Fibroblast of lung (primary cell): ENCODE results near the gene GTSF1L. TPM values are rescaled to one million over a fixed set of nuclear protein-coding genes. Genes with fewer than 3 reads are reported as not detected.

Experiments
- DNase-seq, 2 donors: peaks; one replicate each; pipeline versions ENCODE4 v3.0.0 to v3.0.0-alpha.2; 2010; ENCODE audit warnings: low read depth in 2 of 2
- H2AFZ ChIP-seq: 2 replicates; pipeline ENCODE4 v1.5.1; 2012; ENCODE audit warnings: low read length, control low read depth, inconsistent platforms
- H3K27ac ChIP-seq: 2 replicates; pipeline ENCODE4 v1.5.1; 2011; ENCODE audit warnings: low read length, control low read depth; ENCODE audit not compliant: insufficient read depth
- H3K27me3 ChIP-seq: 2 replicates; pipeline ENCODE4 v1.5.1; 2011; ENCODE audit warnings: mild to moderate bottlenecking, low read length; ENCODE audit not compliant: control insufficient read depth, insufficient read depth
- H3K36me3 ChIP-seq: 2 replicates; pipeline ENCODE4 v1.5.1; 2011; ENCODE audit warnings: low read length; ENCODE audit not compliant: control insufficient read depth, insufficient read depth
- H3K4me1 ChIP-seq: 2 replicates; pipeline ENCODE4 v1.5.1; 2011; ENCODE audit warnings: low read length; ENCODE audit not compliant: control insufficient read depth, insufficient read depth; ENCODE audit errors: extremely low read depth
- H3K4me2 ChIP-seq: 2 replicates; pipeline ENCODE4 v1.5.1; 2011; ENCODE audit warnings: low read length, control low read depth; ENCODE audit not compliant: insufficient read depth; ENCODE audit errors: extremely low read depth
- H3K4me3 ChIP-seq, 4 experiments: fragments of 200-600 bp in 1 of 4; sonication (generic) in 1 of 4; replicated peaks in 1 of 4; 2 replicates each; pipeline ENCODE4 v1.5.1; 2011 to 2016; ENCODE audit warnings: low read length in 4 of 4, low read depth in 3 of 4, mild to moderate bottlenecking in 3 of 4, control low read depth in 2 of 4, inconsistent platforms in 1 of 4, mixed read lengths in 1 of 4; ENCODE audit not compliant: insufficient read depth in 1 of 4; ENCODE audit errors: control extremely low read depth in 1 of 4
- H3K79me2 ChIP-seq: 2 replicates; pipeline ENCODE4 v1.5.1; 2012; ENCODE audit warnings: mild to moderate bottlenecking, low read length, inconsistent platforms; ENCODE audit not compliant: control insufficient read depth, insufficient read depth
- H3K9ac ChIP-seq: 2 replicates; pipeline ENCODE4 v1.5.1; 2011; ENCODE audit warnings: mild to moderate bottlenecking, low read length, control low read depth; ENCODE audit not compliant: insufficient read depth
- H3K9me3 ChIP-seq: 2 replicates; pipeline ENCODE4 v1.5.1; 2012; ENCODE audit warnings: low read depth, low read length; ENCODE audit not compliant: control insufficient read depth, insufficient read depth
- H4K20me1 ChIP-seq: 2 replicates; pipeline ENCODE4 v1.5.1; 2011; ENCODE audit warnings: low read length; ENCODE audit not compliant: control insufficient read depth, insufficient read depth; ENCODE audit errors: extremely low read depth
- CTCF ChIP-seq, 2 donors: IDR thresholded peaks in 1 of 2; conservative IDR thresholded peaks in 1 of 2; 1 replicate in 1 of 2; 2 replicates in 1 of 2; pipeline ENCODE4 v1.5.1; 2011 to 2012; ENCODE audit warnings: low read length in 2 of 2, control low read depth in 1 of 2, inconsistent platforms in 1 of 2, low read depth in 1 of 2, mild to moderate bottlenecking in 1 of 2
- EZH2 ChIP-seq: IDR thresholded peaks from 2 replicates; pipeline ENCODE4 v1.5.1; 2012; ENCODE audit warnings: low read length, control low read depth, mild to moderate bottlenecking; ENCODE audit errors: missing control alignments
- polyA plus RNA-seq, 2 donors: library from polyadenylated mRNA; depleted of rRNA in 1 of 2; stranded (reverse) in 1 of 2; unstranded in 1 of 2; fragments of >200 nt; gene quantifications; 2 replicates each; pipeline ENCODE4 v1.2.1, GENCODE V29; 2011 to 2012; ENCODE audit warnings: missing spikeins in 1 of 2
- total RNA-seq: library from RNA; depleted of rRNA; stranded (reverse); fragments of >200 nt; gene quantifications from 2 replicates; pipeline ENCODE4 v1.2.1, GENCODE V29; 2014

Gene GTSF1L
- total and polyA plus RNA-seq, 2 donors (not counting 1 experiment from before 2014, with no cell fraction given), result not detected

- Histone ChIP-seq H3K4me3 (no peak overlapping the region), H3K27ac (no peak overlapping the region), H3K4me2 (no peak overlapping the region), H2AFZ (no peak overlapping the region), H4K20me1 (no peaks in the 10 kb centered on the region), H3K36me3 (no peaks in the 10 kb centered on the region), H3K79me2 (no peaks in the 10 kb centered on the region), H3K9ac (no peak overlapping the region), H3K9me3 (no peaks in the 10 kb centered on the region), H3K27me3 (no peaks in the 10 kb centered on the region), H3K4me1 (peaks cover 3% of the 10 kb centered on the region)
- no peak for TF ChIP-seq CTCF (conservative IDR thresholded peaks at IDR 0.05 in 1 of 2, IDR thresholded peaks at IDR 0.05 in 1 of 2; ENCODE audit: low read depth in 1 of 2, low read length in 2 of 2)
- no peak for TF ChIP-seq EZH2
- DNase-seq, result no peak
Observed at GRCh38 chr20:43726333-43726732, 469 bp downstream of the GTSF1L start.

DNA sequence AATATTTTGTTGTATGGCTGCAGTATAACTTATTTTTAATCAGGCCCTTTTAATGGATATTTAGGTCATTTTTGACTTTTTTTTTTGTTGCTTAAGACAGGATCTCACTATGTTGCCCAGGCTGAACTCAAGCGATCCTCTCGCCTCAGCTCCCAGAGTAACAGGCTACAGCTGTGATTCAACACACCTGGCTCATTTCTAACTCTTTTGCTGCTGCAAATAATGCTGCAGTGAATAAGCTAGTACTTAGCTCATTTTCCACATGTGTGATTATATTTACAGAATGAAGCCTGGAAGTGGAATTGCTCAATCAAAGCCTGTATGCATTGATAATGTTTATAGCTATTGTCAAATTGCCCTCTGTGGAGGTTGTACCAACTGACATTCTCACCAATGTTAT, 1.1 kb downstream of the GTSF1L start:
- Histone ChIP-seq H3K4me1 (peaks cover 3% of the 10 kb centered on the region), H3K27ac (no peak overlapping the region), H3K27me3 (no peaks in the 10 kb centered on the region), H2AFZ (no peak overlapping the region), H4K20me1 (no peaks in the 10 kb centered on the region), H3K79me2 (no peaks in the 10 kb centered on the region), H3K4me3 (no peak overlapping the region), H3K9ac (no peak overlapping the region), H3K4me2 (no peak overlapping the region), H3K36me3 (no peaks in the 10 kb centered on the region), H3K9me3 (no peaks in the 10 kb centered on the region)
- DNase-seq, result peak in 1 of 2 donors; percentile 47
- TF ChIP-seq CTCF (conservative IDR thresholded peaks at IDR 0.05 in 1 of 2, IDR thresholded peaks at IDR 0.05 in 1 of 2; ENCODE audit: low read depth in 1 of 2, low read length in 2 of 2) (no peak), EZH2 (no peak)

- H3K79me2 ChIP-seq, result no peaks in the 10 kb centered on the region
- H3K27ac ChIP-seq, result no peak overlapping the region
- no peaks in the 10 kb centered on the region for H3K9me3 ChIP-seq
- no peaks in the 10 kb centered on the region for H4K20me1 ChIP-seq
- no peak overlapping the region for H2AFZ ChIP-seq
- no peak overlapping the region for H3K4me2 ChIP-seq
- H3K36me3 ChIP-seq, result no peaks in the 10 kb centered on the region
- TF ChIP-seq CTCF (conservative IDR thresholded peaks at IDR 0.05 in 1 of 2, IDR thresholded peaks at IDR 0.05 in 1 of 2; ENCODE audit: low read depth in 1 of 2, low read length in 2 of 2), result no peak
- TF ChIP-seq EZH2, result no peak
- H3K9ac ChIP-seq, result no peak overlapping the region
- peaks cover 3% of the 10 kb centered on the region for H3K4me1 ChIP-seq
- no peak overlapping the region for H3K4me3 ChIP-seq
- no peaks in the 10 kb centered on the region for H3K27me3 ChIP-seq
- DNase-seq, result no peak
Observed at GRCh38 chr20:43724383-43724782, 2.4 kb downstream of the GTSF1L start.
